Measurements from ENCODE around the gene CEP162.

CEP162 gene, protein sequence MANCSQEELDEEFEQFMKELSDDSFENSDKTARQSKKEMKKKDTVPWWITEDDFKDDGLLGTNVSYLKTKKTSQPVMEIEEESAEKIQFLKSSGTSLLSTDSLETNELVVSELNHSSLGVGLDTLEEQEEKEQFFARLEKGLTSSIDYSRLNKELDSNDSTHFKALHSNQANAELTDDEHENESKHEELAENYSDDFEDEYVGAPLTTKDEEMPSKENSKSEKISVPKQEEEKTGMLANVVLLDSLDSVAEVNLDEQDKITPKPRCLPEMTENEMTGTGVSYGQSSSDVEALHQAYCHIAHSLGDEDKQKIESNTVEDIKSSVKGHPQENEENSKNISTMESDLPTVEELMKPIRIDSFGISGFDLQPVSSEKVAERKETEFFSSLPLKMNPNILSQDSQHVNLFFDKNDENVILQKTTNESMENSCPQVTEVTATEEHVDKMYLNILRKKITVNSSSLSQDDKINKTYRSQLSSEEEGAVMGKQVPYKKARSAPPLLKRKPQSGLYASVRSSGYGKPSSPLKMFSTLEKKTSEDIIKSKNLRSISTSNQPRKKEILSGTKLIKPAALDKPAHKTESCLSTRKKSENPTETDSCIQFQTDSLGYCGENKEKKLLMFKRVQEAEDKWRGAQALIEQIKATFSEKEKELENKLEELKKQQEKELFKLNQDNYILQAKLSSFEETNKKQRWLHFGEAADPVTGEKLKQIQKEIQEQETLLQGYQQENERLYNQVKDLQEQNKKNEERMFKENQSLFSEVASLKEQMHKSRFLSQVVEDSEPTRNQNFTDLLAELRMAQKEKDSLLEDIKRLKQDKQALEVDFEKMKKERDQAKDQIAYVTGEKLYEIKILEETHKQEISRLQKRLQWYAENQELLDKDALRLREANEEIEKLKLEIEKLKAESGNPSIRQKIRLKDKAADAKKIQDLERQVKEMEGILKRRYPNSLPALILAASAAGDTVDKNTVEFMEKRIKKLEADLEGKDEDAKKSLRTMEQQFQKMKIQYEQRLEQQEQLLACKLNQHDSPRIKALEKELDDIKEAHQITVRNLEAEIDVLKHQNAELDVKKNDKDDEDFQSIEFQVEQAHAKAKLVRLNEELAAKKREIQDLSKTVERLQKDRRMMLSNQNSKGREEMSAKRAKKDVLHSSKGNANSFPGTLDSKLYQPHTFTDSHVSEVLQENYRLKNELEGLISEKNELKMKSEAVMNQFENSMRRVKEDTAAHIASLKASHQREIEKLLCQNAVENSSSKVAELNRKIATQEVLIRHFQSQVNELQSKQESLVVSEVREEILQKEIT (N-terminal part only)

GRCh38 chr6:84227434-84228197 is at the start of gene CEP162:
Gene CEP162 (minus strand): TSS chr6:84227643. CDS start chr6:84226393, 1,250 bp downstream.
- TF ChIP-seq ZNF274 (IDR thresholded peaks at IDR 0.05; ENCODE audit: low read depth, low read length) = no peak
- peak within 1 kb of the TSS; percentile 89 for H3K4me3 ChIP-seq (ENCODE audit: low read length)

- no peak overlapping the region for H3K4me3 ChIP-seq (ENCODE audit: low read length)
- TF ChIP-seq ZNF274 (IDR thresholded peaks at IDR 0.05; ENCODE audit: low read depth, low read length) = no peak
These were observed 47.4 kb upstream of the CEP162 start for GRCh38 chr6:84274856-84275255.

DNA sequence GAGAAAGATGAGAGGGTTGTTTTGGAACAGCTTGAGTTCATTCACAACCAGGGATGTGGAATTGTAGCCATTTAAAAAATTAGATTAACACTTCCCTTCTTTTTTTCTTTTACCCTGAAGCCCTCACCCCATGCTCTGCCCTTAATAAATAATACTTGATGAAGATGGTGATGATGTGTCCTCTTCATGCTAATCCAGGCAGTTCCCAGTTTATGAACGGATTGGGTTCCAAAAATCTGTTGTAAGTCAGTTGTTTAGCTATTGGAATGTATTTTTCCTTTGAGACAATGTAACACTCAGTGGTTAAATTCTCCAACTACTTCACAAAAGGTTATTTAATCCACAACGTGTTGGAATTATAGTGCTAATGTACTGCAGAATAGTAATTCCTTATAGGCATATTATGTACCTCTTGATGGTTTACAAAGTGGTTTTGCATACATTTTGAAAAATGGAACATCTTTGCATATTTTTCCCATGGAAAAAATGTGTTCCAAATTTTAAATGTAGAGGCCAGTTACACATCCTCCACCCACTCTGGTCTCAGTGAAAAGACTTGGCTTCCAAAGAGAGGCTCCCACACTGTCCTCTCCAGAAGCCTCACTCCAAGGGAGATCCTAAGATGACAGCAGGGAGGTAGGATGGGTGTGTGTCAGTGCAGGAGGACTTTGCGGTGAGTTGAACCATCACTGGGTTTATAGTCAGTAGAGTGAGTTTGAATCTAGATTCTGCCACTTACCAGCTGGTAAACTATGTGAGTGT is 45.8 kb upstream of the CEP162 start:
- no peak overlapping the region for H3K4me3 ChIP-seq (ENCODE audit: low read length)

GRCh38 chr6:84272298-84272697 is 44.9 kb upstream of the CEP162 start:
- no peak for TF ChIP-seq ZNF274 (IDR thresholded peaks at IDR 0.05; ENCODE audit: low read depth, low read length)
- H3K4me3 ChIP-seq (ENCODE audit: low read length) = no peak overlapping the region

More for the DNA sequence above, 45.8 kb upstream of the CEP162 start:
- no peak for TF ChIP-seq ZNF274 (IDR thresholded peaks at IDR 0.05; ENCODE audit: low read depth, low read length)

GRCh38 chr6:84271061-84271716 is 43.7 kb upstream of the CEP162 start:
- no peak for TF ChIP-seq ZNF274 (IDR thresholded peaks at IDR 0.05; ENCODE audit: low read depth, low read length)

DNA sequence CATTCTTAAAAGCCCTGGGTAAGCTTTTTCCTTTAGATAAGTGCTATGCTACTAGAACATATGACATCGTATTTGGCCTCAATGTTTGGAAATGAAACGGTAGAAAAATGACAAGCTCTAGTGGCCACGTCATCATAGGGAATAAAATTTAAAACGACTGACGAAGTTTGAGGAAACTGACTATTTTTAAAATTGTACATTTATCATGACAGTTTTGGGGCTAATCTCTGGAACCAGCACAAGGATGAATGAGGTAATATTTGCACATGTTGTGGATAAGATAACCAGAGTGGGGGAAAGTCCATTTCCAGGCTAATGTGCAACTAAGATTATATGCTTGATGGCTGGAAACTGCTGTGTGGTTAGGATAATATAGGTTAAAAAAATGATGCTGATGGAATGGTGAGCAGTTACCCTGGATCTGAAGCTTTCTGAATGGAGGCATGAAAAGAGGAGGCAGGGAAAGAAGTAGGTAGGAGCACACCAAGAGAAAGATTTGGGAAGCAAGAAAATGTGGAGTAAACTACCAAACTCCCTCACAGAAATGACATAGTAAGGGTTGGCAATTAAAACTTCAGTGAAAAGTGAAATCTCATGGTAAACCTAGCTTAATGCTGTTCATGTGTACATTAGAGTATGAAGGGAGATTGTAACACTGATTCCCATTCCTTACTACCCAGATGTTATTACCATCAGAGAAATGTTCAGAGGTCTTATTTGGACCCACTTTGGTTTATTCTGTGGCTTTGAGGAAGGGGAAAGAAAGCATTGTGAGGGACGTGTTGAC is 42.7 kb upstream of the CEP162 start:
- no peak overlapping the region for H3K4me3 ChIP-seq (ENCODE audit: low read length)
- TF ChIP-seq ZNF274 (IDR thresholded peaks at IDR 0.05; ENCODE audit: low read depth, low read length) = no peak

More at GRCh38 chr6:84271061-84271716, 43.7 kb upstream of the CEP162 start:
- no peak overlapping the region for H3K4me3 ChIP-seq (ENCODE audit: low read length)

DNA sequence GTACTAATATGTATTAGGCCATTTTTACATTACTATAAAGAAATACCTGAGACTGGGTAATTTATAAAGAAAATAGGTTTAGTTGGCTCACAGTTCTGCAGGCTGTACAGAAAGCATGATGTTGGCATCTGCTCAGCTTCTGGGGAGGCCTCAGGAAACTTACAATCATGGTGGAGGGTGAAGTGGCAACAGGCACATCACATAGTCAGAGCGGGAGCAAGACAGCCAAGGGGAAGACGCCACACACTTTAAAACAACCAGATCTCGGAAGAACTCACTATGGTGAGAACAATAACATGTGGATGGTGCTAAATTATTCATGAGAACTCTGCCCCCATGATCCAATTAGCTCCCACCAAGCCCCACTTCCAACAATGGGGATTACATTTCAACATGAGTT is 41.3 kb upstream of the CEP162 start:
- no peak for TF ChIP-seq ZNF274 (IDR thresholded peaks at IDR 0.05; ENCODE audit: low read depth, low read length)
- H3K4me3 ChIP-seq (ENCODE audit: low read length) = no peak overlapping the region

DNA sequence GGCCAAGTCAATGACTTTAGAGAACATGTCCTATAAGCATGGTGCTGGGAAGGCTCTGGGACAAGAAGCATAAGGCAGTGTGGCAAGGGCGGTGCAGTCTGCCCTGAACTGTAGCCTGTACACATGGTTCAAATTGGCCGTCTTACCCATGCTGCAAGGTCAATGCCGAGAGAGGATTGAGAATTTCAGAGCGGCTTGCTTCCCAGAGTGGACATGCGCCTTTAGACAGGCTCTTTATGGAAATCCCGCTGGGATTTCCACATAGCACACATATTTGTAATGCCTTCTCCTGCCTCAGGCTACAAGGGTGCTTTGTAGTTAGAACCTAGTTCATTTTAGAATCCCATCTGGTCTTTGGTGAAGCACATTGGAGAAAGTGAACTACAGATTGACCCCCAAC is 36.1 kb upstream of the CEP162 start:
- H3K4me3 ChIP-seq (ENCODE audit: low read length) = no peak overlapping the region
- no peak for TF ChIP-seq ZNF274 (IDR thresholded peaks at IDR 0.05; ENCODE audit: low read depth, low read length)

DNA sequence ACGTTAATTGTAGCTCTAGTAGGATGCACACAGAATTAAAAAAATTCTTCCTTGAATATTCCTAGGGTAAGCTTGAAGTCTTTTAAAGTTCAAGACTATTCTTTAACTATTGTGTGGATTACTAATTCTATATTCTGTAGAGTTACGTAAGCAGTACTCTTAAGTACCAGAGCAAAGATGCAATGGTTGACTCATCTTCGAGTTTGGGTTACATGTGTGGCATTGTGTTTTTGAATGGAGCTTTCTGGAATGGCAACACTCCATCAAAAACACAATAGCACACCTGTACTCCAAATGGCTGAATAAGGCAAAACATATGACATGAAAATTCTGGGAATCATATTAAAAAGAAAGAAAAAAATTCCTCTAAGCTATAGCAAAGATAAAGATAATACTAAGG is 33.5 kb upstream of the CEP162 start:
- no peak for TF ChIP-seq ZNF274 (IDR thresholded peaks at IDR 0.05; ENCODE audit: low read depth, low read length)
- no peak overlapping the region for H3K4me3 ChIP-seq (ENCODE audit: low read length)

- H3K4me3 ChIP-seq (ENCODE audit: low read length) = no peak overlapping the region
- no peak for TF ChIP-seq ZNF274 (IDR thresholded peaks at IDR 0.05; ENCODE audit: low read depth, low read length)
These were observed 32.8 kb upstream of the CEP162 start for GRCh38 chr6:84260196-84260595.

DNA sequence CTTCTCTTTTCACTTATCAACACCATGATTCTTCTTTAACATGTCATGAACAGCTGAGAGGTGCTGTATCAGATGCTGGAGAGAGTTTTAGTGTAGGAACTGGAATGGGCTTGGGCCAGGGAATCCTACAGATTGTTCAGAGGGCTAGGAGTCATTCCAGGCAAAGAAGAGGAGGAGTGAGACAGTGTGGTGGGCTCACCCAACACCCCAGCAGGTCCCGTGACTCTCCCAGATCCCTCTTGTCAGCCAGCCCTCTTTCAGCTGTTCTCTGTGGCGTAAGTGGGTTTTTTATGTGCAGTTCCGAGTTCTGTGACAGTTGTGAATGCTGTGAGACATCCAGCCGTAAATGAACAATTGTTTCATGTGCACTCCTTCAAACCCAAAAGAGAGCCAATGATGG is 31.4 kb upstream of the CEP162 start:
- no peak for TF ChIP-seq ZNF274 (IDR thresholded peaks at IDR 0.05; ENCODE audit: low read depth, low read length)
- no peak overlapping the region for H3K4me3 ChIP-seq (ENCODE audit: low read length)

Measured in GM08714 (cell line).